Esophagus muscularis mucosa (tissue), 4 donors: Measurements from ENCODE around the gene RPL12. TPM values are rescaled to one million over a fixed set of nuclear protein-coding genes. Genes with fewer than 3 reads are reported as not detected.

Experiments
- DNase-seq: peaks from one replicate; pipeline ENCODE4 v3.0.0-alpha.2; 2017; ENCODE audit errors: extremely low spot score
- H3K27ac ChIP-seq, 4 donors: fragments of 200-600 bp; sonication (generic); replicated peaks in 1 of 4; 1 replicate in 3 of 4; 2 replicates in 1 of 4; pipeline ENCODE4 v1.5.1; 2016 to 2019; ENCODE audit warnings: mild to moderate bottlenecking in 1 of 4
- H3K27me3 ChIP-seq, 4 donors: fragments of 200-600 bp; sonication (generic); one replicate each; pipeline versions ENCODE4 v1.5.1 to v1.6.0; 2016 to 2019
- H3K36me3 ChIP-seq, 4 donors: fragments of 200-600 bp; sonication (generic); one replicate each; pipeline ENCODE4 v1.5.1; 2016 to 2019
- H3K4me1 ChIP-seq, 4 donors: fragments of 200-600 bp; sonication (generic); one replicate each; pipeline ENCODE4 v1.5.1; 2016 to 2019
- H3K4me3 ChIP-seq, 4 donors: fragments of 200-600 bp; sonication (generic); 1 replicate in 2 of 4; 2 replicates in 2 of 4; pipeline ENCODE4 v1.5.1; 2016 to 2019; ENCODE audit warnings: mild to moderate bottlenecking in 4 of 4, moderate library complexity in 1 of 4
- H3K9me3 ChIP-seq, 4 donors: fragments of 200-600 bp; sonication (generic); 1 replicate in 3 of 4; 2 replicates in 1 of 4; pipeline ENCODE4 v1.5.1; 2016 to 2019
- EP300 ChIP-seq: sonication (generic); formaldehyde crosslinking; IDR thresholded peaks from one replicate; pipeline ENCODE4 v1.6.1; 2017; ENCODE audit warnings: antibody characterized with exemption
- POLR2A ChIP-seq: fragments of 450-650 bp; IDR thresholded peaks from one replicate; pipeline ENCODE4 v1.6.1; 2017; ENCODE audit warnings: antibody characterized with exemption, moderate library complexity, mild to moderate bottlenecking, low read depth
- POLR2AphosphoS5 ChIP-seq, 2 donors: sonication (generic); formaldehyde crosslinking; IDR thresholded peaks; one replicate each; pipeline ENCODE4 v1.6.1; 2017; ENCODE audit warnings: antibody characterized with exemption in 2 of 2
- WGBS: methylation state at CpG from one replicate; pipeline ENCODE4 v1.1.5; 2018; 5-methylcytosine and 5-hydroxymethylcytosine counted together
- intact Hi-C: fragments of 100-400 bp; cut with DNase I; formaldehyde crosslinking; loops from one replicate; pipeline ENCODE4 v1.15.1; 2023
- total RNA-seq, 4 donors: library from RNA; depleted of rRNA; stranded (reverse); fragments of >200 nt; gene quantifications; one replicate each; pipeline versions ENCODE4 v1.1.0 to v1.2.1, GENCODE V29; 2016
- TF ChIP-seq, protein P1 (sequence below), 3 experiments: fragments of 200-600 bp in 2 of 3; fragments of 450-650 bp in 1 of 3; sonication (generic) in 2 of 3; IDR thresholded peaks; one replicate each; pipeline ENCODE4 v1.5.1; 2017 to 2019; ENCODE audit warnings: antibody characterized with exemption in 3 of 3, mild to moderate bottlenecking in 2 of 3, moderate library complexity in 1 of 3

RPL12 gene
- total RNA-seq, 4 donors from 2014 or later = 880 to 2,334 (median 1,732) TPM

DNA sequence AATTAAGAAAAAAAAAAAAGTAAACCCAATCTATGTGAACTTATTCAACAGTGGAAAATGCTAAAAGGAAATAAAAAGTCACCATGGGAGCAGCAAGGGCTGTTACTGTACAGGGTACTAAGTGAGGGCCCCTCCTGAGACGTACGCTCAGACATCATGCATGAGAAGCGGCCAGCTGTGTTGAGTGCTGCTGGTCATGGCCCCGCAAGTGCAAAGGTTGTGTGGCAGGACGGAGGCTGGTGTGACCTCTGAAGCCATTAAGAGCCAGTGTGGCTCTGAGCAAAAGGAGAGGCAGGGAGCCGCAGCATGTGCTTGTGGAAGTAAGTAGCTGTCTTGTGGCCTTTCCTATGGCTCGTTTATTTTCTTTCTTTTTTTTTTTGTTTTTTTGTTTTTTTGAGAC is 30.1 kb downstream of the RPL12 start:
- intact Hi-C loops = no loop called here
- TF ChIP-seq EP300 (no peak), POLR2AphosphoS5 (IDR thresholded peaks at IDR 0.05) (no peak), POLR2A (no peak)
- TF ChIP-seq, protein P1, sequence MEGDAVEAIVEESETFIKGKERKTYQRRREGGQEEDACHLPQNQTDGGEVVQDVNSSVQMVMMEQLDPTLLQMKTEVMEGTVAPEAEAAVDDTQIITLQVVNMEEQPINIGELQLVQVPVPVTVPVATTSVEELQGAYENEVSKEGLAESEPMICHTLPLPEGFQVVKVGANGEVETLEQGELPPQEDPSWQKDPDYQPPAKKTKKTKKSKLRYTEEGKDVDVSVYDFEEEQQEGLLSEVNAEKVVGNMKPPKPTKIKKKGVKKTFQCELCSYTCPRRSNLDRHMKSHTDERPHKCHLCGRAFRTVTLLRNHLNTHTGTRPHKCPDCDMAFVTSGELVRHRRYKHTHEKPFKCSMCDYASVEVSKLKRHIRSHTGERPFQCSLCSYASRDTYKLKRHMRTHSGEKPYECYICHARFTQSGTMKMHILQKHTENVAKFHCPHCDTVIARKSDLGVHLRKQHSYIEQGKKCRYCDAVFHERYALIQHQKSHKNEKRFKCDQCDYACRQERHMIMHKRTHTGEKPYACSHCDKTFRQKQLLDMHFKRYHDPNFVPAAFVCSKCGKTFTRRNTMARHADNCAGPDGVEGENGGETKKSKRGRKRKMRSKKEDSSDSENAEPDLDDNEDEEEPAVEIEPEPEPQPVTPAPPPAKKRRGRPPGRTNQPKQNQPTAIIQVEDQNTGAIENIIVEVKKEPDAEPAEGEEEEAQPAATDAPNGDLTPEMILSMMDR (IDR thresholded peaks at IDR 0.05) = no peak
- Histone ChIP-seq H3K27ac (no peak overlapping the region), H3K4me3 (no peak overlapping the region), H3K4me1 (peaks cover 26 to 50% (median 36%) of the 10 kb centered on the region in 4 donors), H3K9me3 (no peaks in the 10 kb centered on the region), H3K27me3 (no peaks in the 10 kb centered on the region), H3K36me3 (peaks cover 0 to 4% (median 0%) of the 10 kb centered on the region in 4 donors)
- no peak for DNase-seq
- WGBS = 89% methylated on average over 7 of the region's 7 CpGs

GRCh38 chr9:127419348-127419747 is 31.9 kb downstream of the RPL12 start:
- Histone ChIP-seq H3K4me3 (no peak overlapping the region), H3K27me3 (no peaks in the 10 kb centered on the region), H3K36me3 (peaks cover 0 to 4% (median 0%) of the 10 kb centered on the region in 4 donors), H3K4me1 (peaks cover 14 to 37% (median 30%) of the 10 kb centered on the region in 4 donors), H3K9me3 (no peaks in the 10 kb centered on the region), H3K27ac (no peak overlapping the region)
- intact Hi-C loops = no loop called here
- 88% methylated on average over 6 of the region's 6 CpGs for WGBS
- no peak for DNase-seq
- no peak for TF ChIP-seq POLR2AphosphoS5 (IDR thresholded peaks at IDR 0.05)
- no peak for TF ChIP-seq POLR2A
- TF ChIP-seq, protein P1 (IDR thresholded peaks at IDR 0.05) = no peak
- no peak for TF ChIP-seq EP300

GRCh38 chr9:127418037-127418471 is 33.2 kb downstream of the RPL12 start:
- no peak for DNase-seq
- Histone ChIP-seq H3K4me1 (peaks cover 11 to 32% (median 24%) of the 10 kb centered on the region in 4 donors), H3K4me3 (no peak overlapping the region), H3K27me3 (no peaks in the 10 kb centered on the region), H3K36me3 (peaks cover 0 to 4% (median 0%) of the 10 kb centered on the region in 4 donors), H3K27ac (no peak overlapping the region), H3K9me3 (no peaks in the 10 kb centered on the region)
- intact Hi-C loops = no loop called here
- TF ChIP-seq, protein P1 (IDR thresholded peaks at IDR 0.05) = peak in 1 of 3 experiments; percentile 12
- TF ChIP-seq EP300 = no peak
- TF ChIP-seq POLR2AphosphoS5 (IDR thresholded peaks at IDR 0.05) = no peak
- TF ChIP-seq POLR2A = no peak
- WGBS = 40% methylated on average over 1 of the region's 12 CpGs

- Histone ChIP-seq H3K36me3 (peaks cover 0 to 4% (median 0%) of the 10 kb centered on the region in 4 donors), H3K4me3 (no peak overlapping the region), H3K4me1 (peaks cover 4 to 25% (median 17%) of the 10 kb centered on the region in 4 donors), H3K27ac (no peak overlapping the region), H3K27me3 (no peaks in the 10 kb centered on the region), H3K9me3 (no peaks in the 10 kb centered on the region)
- intact Hi-C loops = no loop called here
- WGBS = 65% methylated on average over 14 of the region's 15 CpGs
- no peak for TF ChIP-seq POLR2A
- no peak for TF ChIP-seq EP300
- TF ChIP-seq POLR2AphosphoS5 (IDR thresholded peaks at IDR 0.05) = no peak
- TF ChIP-seq, protein P1 (IDR thresholded peaks at IDR 0.05) = no peak
- no peak for DNase-seq
These were observed 33.8 kb downstream of the RPL12 start for GRCh38 chr9:127417131-127418036.
